HCT116 (cell line): Measurements from ENCODE around the gene NBPF8.
"Not testable (repeated sequence)": the region's sequence is repeated elsewhere in the genome, so short reads cannot be mapped to it uniquely, and the experiment has no call there.

ENCODE experiments used
- CTCF ChIP-seq, 3 experiments: fragments of 200-600 bp in 1 of 3; sonication (generic) in 1 of 3; IDR thresholded peaks in 2 of 3; conservative IDR thresholded peaks in 1 of 3; 2 replicates each; pipeline ENCODE4 v1.5.1; 2012 to 2017; ENCODE audit warnings: low read depth in 2 of 3, low read length in 2 of 3, antibody characterized with exemption in 1 of 3, borderline replicate concordance in 1 of 3, control low read depth in 1 of 3, mild to moderate bottlenecking in 1 of 3, mixed read lengths in 1 of 3, mixed run types in 1 of 3, moderate library complexity in 1 of 3; ENCODE audit not compliant: insufficient read depth in 1 of 3
- EGR1 ChIP-seq: IDR thresholded peaks from 2 replicates; pipeline ENCODE4 v1.6.1; 2012; ENCODE audit warnings: low read depth
- ELF1 ChIP-seq: IDR thresholded peaks from 2 replicates; pipeline ENCODE4 v1.6.1; 2012; ENCODE audit warnings: low read depth, borderline replicate concordance
- EZH2 ChIP-seq: fragments of 200-600 bp; sonication (generic); IDR thresholded peaks from 2 replicates; pipeline ENCODE4 v1.6.1; 2017; ENCODE audit warnings: antibody characterized with exemption, mixed run types
- POLR2A ChIP-seq: IDR thresholded peaks from 2 replicates; pipeline ENCODE4 v1.7.0; 2011; ENCODE audit warnings: borderline replicate concordance; ENCODE audit not compliant: insufficient read depth, insufficient read length; ENCODE audit errors: extremely low read depth
- POLR2AphosphoS5 ChIP-seq: IDR thresholded peaks from 2 replicates; pipeline ENCODE4 v1.6.1; 2011; ENCODE audit warnings: mild to moderate bottlenecking, low read depth, low read length, moderate library complexity
- SP1 ChIP-seq: IDR thresholded peaks from 2 replicates; pipeline ENCODE4 v1.6.1; 2012; ENCODE audit warnings: low read depth
- YY1 ChIP-seq: IDR thresholded peaks from 2 replicates; pipeline ENCODE4 v1.6.1; 2011; ENCODE audit warnings: low read length, low read depth, moderate library complexity, mild to moderate bottlenecking; ENCODE audit not compliant: insufficient replicate concordance; ENCODE audit errors: extremely low read depth
- TF ChIP-seq, protein P1 (sequence below): IDR thresholded peaks from 2 replicates; pipeline ENCODE4 v1.6.1; 2012; ENCODE audit warnings: low read depth

DNA sequence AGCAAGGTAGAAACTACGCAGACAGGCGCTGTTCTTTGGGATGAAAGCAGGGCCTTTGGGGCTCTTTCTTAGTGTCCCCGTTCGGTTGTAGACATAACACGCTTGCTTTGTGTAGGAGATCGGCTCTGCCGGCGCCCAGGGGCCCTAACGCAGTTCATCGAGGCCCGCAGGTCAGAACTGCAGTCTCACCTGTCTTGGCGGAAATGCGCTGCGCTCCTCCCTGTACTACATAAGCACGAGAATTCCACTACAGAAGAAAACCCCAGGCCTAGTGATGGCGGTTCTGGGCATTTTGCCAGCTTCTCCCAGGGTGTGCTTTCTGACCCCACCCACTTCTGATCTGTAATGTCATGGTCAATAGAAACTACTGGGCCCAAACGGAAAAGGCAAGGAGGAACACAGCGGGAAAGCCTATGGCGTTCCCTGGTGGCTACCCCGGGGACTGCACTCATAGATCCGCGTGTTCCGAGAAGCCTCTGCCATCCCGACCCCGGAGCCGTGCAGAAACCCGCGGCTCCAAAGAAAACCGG is 26.2 kb upstream of the NBPF8 start:
- TF ChIP-seq CTCF (IDR thresholded peaks at IDR 0.05 in 2 of 3, conservative IDR thresholded peaks at IDR 0.05 in 1 of 3; ENCODE audit: borderline replicate concordance in 1 of 3, insufficient read depth in 1 of 3, low read depth in 2 of 3, low read length in 2 of 3); EZH2; ELF1; POLR2AphosphoS5; EGR1; POLR2A; YY1; SP1: not testable (repeated sequence)
- TF ChIP-seq, protein P1, sequence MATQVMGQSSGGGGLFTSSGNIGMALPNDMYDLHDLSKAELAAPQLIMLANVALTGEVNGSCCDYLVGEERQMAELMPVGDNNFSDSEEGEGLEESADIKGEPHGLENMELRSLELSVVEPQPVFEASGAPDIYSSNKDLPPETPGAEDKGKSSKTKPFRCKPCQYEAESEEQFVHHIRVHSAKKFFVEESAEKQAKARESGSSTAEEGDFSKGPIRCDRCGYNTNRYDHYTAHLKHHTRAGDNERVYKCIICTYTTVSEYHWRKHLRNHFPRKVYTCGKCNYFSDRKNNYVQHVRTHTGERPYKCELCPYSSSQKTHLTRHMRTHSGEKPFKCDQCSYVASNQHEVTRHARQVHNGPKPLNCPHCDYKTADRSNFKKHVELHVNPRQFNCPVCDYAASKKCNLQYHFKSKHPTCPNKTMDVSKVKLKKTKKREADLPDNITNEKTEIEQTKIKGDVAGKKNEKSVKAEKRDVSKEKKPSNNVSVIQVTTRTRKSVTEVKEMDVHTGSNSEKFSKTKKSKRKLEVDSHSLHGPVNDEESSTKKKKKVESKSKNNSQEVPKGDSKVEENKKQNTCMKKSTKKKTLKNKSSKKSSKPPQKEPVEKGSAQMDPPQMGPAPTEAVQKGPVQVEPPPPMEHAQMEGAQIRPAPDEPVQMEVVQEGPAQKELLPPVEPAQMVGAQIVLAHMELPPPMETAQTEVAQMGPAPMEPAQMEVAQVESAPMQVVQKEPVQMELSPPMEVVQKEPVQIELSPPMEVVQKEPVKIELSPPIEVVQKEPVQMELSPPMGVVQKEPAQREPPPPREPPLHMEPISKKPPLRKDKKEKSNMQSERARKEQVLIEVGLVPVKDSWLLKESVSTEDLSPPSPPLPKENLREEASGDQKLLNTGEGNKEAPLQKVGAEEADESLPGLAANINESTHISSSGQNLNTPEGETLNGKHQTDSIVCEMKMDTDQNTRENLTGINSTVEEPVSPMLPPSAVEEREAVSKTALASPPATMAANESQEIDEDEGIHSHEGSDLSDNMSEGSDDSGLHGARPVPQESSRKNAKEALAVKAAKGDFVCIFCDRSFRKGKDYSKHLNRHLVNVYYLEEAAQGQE: not testable (repeated sequence)
